KMS-11 (cell line): ENCODE data around the gene PPP2R5A.

Source experiments
- H2AFZ ChIP-seq: fragments of 200-600 bp; sonication (generic); 2 replicates; pipeline ENCODE4 v1.6.1; 2016; ENCODE audit warnings: antibody characterized with exemption, mixed run types, low read depth
- H3K27ac ChIP-seq: fragments of 200-600 bp; sonication (generic); 2 replicates; pipeline ENCODE4 v1.6.1; 2016; ENCODE audit warnings: mild to moderate bottlenecking, mixed run types
- H3K27me3 ChIP-seq: fragments of 200-600 bp; sonication (generic); 2 replicates; pipeline ENCODE4 v1.6.1; 2017; ENCODE audit warnings: mild to moderate bottlenecking, low read depth, mixed run types, moderate library complexity; ENCODE audit not compliant: insufficient read depth
- H3K36me3 ChIP-seq: fragments of 200-600 bp; sonication (generic); 2 replicates; pipeline ENCODE4 v1.6.1; 2017; ENCODE audit warnings: mild to moderate bottlenecking, mixed run types; ENCODE audit not compliant: insufficient read depth
- H3K4me1 ChIP-seq: fragments of 200-600 bp; sonication (generic); 2 replicates; pipeline ENCODE4 v1.6.1; 2016; ENCODE audit warnings: mild to moderate bottlenecking, low read depth, mixed run types; ENCODE audit not compliant: poor library complexity, severe bottlenecking
- H3K4me2 ChIP-seq: fragments of 200-600 bp; sonication (generic); 2 replicates; pipeline ENCODE4 v1.7.0; 2016; ENCODE audit warnings: mild to moderate bottlenecking, mixed run types
- H3K4me3 ChIP-seq: fragments of 200-600 bp; sonication (generic); IDR thresholded peaks from 2 replicates; pipeline ENCODE4 v1.6.1; 2017; ENCODE audit warnings: low read depth, low read length, mixed read lengths; ENCODE audit not compliant: insufficient read depth
- H3K79me2 ChIP-seq: fragments of 200-600 bp; sonication (generic); 2 replicates; pipeline ENCODE4 v1.6.1; 2016; ENCODE audit warnings: low read depth, mixed run types; ENCODE audit not compliant: insufficient read depth
- H3K9ac ChIP-seq: fragments of 200-600 bp; sonication (generic); 2 replicates; pipeline ENCODE4 v1.6.1; 2016; ENCODE audit warnings: mild to moderate bottlenecking, mixed run types
- H4K20me1 ChIP-seq: fragments of 200-600 bp; sonication (generic); 2 replicates; pipeline ENCODE4 v1.6.1; 2016; ENCODE audit warnings: mild to moderate bottlenecking, mixed run types; ENCODE audit not compliant: insufficient read depth
- TF ChIP-seq, protein P1 (sequence below): fragments of 200-600 bp; sonication (generic); conservative IDR thresholded peaks from 2 replicates; pipeline ENCODE4 v1.6.1; 2017; ENCODE audit warnings: low read depth, mild to moderate bottlenecking, antibody characterized with exemption, low read length, moderate library complexity, mixed read lengths

Gene PPP2R5A

DNA sequence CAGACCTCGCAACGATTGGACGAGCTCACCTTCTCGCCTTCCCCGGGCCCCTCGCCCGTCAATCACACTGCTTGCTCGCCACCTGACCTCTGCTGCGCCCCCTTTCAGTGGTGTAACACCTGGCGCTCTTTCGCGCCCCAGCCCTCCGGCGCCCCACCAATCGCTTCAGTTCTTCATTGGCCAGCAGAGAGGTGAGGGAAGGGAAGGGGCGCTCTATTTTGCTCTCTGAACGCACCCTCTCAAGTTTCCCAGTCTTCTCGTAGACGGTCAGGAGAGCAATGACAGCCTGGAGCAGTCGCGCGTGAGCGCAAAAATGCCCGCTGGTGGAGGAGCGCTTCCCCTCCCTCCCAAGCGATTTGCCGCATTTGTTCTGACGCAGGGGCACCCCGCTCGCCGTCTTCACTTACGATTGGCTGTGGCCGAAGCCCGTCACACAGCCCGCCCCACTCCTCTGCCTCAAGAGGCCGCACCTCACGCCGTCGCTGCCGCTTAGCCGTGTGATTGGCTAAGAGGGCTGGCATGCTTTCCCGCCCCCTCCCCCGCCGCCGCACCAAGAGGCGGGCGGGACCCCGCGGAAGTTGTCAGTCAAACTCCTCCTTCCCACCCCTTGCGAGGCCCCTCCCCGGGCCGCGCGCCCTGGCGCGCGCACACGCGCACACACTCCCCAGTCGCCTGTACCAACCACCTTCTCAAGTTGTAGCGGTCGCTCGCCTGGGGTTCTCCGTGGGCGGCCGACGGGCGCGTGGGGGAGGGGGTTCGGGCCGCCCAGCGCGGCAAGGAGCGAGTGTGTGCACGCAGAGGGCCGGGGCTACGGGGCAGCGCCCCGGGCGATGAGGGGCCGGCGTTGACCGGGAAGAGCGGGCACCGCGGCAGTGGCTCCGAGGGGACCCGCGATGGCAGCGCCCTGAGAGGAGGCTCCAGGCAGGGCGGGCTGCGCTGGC lies at the start of gene PPP2R5A:
PPP2R5A (plus strand) TSS at position 667 of the 941 bp plus-strand sequence. CDS start 701 bp downstream, outside the sequence.
- no peaks in the 10 kb centered on the region for H4K20me1 ChIP-seq
- peak within 1 kb of the TSS; percentile 87 for H2AFZ ChIP-seq
- H3K27me3 ChIP-seq, result no peaks in the 10 kb centered on the region
- no peaks in the 10 kb centered on the region for H3K36me3 ChIP-seq
- H3K4me1 ChIP-seq, result peaks cover 37% of the 10 kb centered on the region
- H3K9ac ChIP-seq, result peak within 1 kb of the TSS; percentile 83
- H3K27ac ChIP-seq, result peak within 1 kb of the TSS; percentile 87
- H3K79me2 ChIP-seq, result peaks cover 36% of the 10 kb centered on the region
- peak within 1 kb of the TSS; percentile 86 for H3K4me2 ChIP-seq
- H3K4me3 ChIP-seq, result peak within 1 kb of the TSS; percentile 95
- TF ChIP-seq, protein P1, sequence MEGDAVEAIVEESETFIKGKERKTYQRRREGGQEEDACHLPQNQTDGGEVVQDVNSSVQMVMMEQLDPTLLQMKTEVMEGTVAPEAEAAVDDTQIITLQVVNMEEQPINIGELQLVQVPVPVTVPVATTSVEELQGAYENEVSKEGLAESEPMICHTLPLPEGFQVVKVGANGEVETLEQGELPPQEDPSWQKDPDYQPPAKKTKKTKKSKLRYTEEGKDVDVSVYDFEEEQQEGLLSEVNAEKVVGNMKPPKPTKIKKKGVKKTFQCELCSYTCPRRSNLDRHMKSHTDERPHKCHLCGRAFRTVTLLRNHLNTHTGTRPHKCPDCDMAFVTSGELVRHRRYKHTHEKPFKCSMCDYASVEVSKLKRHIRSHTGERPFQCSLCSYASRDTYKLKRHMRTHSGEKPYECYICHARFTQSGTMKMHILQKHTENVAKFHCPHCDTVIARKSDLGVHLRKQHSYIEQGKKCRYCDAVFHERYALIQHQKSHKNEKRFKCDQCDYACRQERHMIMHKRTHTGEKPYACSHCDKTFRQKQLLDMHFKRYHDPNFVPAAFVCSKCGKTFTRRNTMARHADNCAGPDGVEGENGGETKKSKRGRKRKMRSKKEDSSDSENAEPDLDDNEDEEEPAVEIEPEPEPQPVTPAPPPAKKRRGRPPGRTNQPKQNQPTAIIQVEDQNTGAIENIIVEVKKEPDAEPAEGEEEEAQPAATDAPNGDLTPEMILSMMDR, result peak; percentile 73

DNA sequence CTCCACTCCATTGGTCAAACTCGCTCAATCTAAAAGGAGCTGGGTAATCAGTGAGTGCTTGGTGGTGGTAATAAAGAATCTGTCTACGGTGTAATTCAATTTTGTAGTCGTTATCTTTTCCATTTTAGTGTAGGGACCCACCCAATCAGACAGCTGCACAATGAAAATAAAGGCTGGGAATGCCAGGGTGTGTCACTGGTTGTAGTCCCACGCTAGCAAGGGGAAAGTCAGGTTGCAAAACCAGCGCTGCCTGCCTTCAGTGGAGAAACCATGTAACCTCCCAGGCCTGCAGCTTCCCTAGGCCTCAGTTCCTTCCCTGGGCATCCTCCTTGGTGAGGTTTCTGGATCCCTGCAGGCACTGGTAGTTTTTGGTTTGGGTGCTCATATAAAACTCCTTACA lies 49.4 kb upstream of the PPP2R5A start:
- Histone ChIP-seq H3K4me1 (peaks cover 50% of the 10 kb centered on the region), H3K36me3 (no peaks in the 10 kb centered on the region), H3K4me2 (no peak overlapping the region), H2AFZ (no peak overlapping the region), H3K27ac (no peak overlapping the region), H3K79me2 (no peaks in the 10 kb centered on the region), H4K20me1 (no peaks in the 10 kb centered on the region), H3K9ac (no peak overlapping the region), H3K27me3 (no peaks in the 10 kb centered on the region), H3K4me3 (no peak overlapping the region)
- TF ChIP-seq, protein P1, result no peak

DNA sequence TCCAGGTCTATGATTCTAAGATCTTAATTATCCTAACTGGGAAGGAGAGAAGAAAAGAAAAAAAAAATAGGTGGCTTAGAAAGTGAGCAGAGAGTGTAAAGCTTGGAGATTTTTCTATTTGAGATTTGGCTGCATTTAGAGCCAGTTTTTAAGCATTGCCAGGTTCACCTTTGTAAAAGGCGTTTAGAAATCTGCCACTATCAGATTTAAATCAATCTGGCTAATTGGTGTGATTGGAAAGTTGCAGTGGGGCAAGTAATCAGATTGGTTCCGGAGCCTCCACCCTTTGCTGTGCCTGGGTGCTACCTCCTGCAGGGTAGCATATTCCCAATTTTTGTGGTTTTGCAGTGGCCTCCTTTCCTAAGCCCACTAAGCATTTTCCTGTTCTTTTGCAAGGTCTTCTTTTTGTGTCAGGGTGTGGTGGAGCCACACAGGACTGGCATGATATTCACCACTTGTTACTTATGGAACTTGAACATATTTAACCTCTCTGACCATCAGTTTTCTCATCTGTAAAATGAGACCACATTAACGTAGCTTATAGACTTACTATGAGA lies 48.5 kb upstream of the PPP2R5A start:
- TF ChIP-seq, protein P1, result no peak
- Histone ChIP-seq H2AFZ (no peak overlapping the region), H3K4me2 (no peak overlapping the region), H3K27me3 (no peaks in the 10 kb centered on the region), H3K9ac (no peak overlapping the region), H3K79me2 (no peaks in the 10 kb centered on the region), H3K4me1 (peaks cover 50% of the 10 kb centered on the region), H4K20me1 (no peaks in the 10 kb centered on the region), H3K4me3 (no peak overlapping the region), H3K27ac (no peak overlapping the region), H3K36me3 (no peaks in the 10 kb centered on the region)

DNA sequence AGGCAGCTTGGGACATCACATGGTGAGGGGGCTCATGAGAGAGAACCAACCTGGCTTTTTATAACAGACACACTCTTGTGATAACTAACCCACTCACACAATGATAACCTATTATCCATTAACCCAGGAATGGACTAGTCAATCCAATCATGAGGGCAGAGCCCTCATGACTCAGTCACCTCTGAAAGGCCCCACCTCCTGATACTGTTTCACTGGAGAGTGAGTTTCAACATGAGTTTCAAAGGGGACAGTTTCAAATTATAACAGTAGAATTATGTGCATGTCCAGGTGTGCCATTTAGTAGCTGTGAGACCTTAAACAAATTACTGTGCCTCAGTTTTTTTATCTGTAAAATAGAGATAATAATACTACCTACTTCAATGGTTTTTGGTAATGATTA lies 47.6 kb upstream of the PPP2R5A start:
- no peak overlapping the region for H3K4me3 ChIP-seq
- TF ChIP-seq, protein P1, result no peak
- H3K36me3 ChIP-seq, result no peaks in the 10 kb centered on the region
- peak overlapping the region; percentile 14 for H3K4me2 ChIP-seq
- H3K4me1 ChIP-seq, result peaks cover 50% of the 10 kb centered on the region
- no peak overlapping the region for H3K9ac ChIP-seq
- no peaks in the 10 kb centered on the region for H3K79me2 ChIP-seq
- H4K20me1 ChIP-seq, result no peaks in the 10 kb centered on the region
- 0 out of 2 replicates have a peak overlapping the region, but pooled peaks have one; percentile 1 for H2AFZ ChIP-seq
- H3K27me3 ChIP-seq, result no peaks in the 10 kb centered on the region
- H3K27ac ChIP-seq, result no peak overlapping the region
